Endothelial cell of umbilical vein (primary cell): ENCODE data around the gene EYS. TPM values are rescaled to one million over a fixed set of nuclear protein-coding genes. Genes with fewer than 3 reads are reported as not detected.

Source experiments
- BruUV-seq: library from RNA; stranded (reverse); fragments of 400-500 nt; replicated peaks from 2 replicates; lab custom pipeline; 2021; lab: Mats Ljungman, UMichigan
- CTCF ChIA-PET: fragments of 300-600, 350-600 bp; sonication (Branson Sonifier 250); formaldehyde crosslinking; loops from one replicate; lab custom pipeline; 2021; ENCODE audit warnings: antibody characterized with exemption, inconsistent platforms; lab: Charles Lee
- POLR2A ChIA-PET: fragments of 300-600, 350-600 bp; sonication (Branson Sonifier 250); formaldehyde crosslinking; loops from one replicate; lab custom pipeline; 2021; ENCODE audit warnings: antibody characterized with exemption, inconsistent platforms; lab: Charles Lee
- DNase-seq: peaks from one replicate; pipeline ENCODE4 v3.0.0-alpha.2; 2011; ENCODE audit warnings: low read depth, low spot score
- FAIRE-seq: peaks from 2 replicates; lab custom pipeline; 2011; peaks lifted over from hg19 to GRCh38; lab: Jason Lieb, UNC
- H2AFZ ChIP-seq: 2 replicates; pipeline ENCODE4 v1.6.0; 2012; ENCODE audit warnings: low read depth, low read length, control low read depth, inconsistent platforms
- H3K27ac ChIP-seq: 2 replicates; pipeline ENCODE4 v1.5.1; 2011; ENCODE audit warnings: low read depth, mild to moderate bottlenecking, control low read depth, low read length, moderate library complexity; ENCODE audit not compliant: insufficient read depth
- H3K27me3 ChIP-seq, 2 experiments: 2 replicates each; pipeline versions ENCODE4 v1.6.0 to v1.6.1; 2011; ENCODE audit warnings: low read length in 2 of 2, mixed read lengths in 1 of 2; ENCODE audit not compliant: control insufficient read depth in 2 of 2, insufficient read depth in 2 of 2
- H3K36me3 ChIP-seq, 2 experiments: 2 replicates in 1 of 2; 3 replicates in 1 of 2; pipeline ENCODE4 v1.5.1; 2011; ENCODE audit warnings: low read length in 2 of 2, mild to moderate bottlenecking in 1 of 2, moderate library complexity in 1 of 2; ENCODE audit not compliant: control insufficient read depth in 2 of 2, insufficient read depth in 2 of 2; ENCODE audit errors: extremely low read depth in 1 of 2
- H3K4me1 ChIP-seq: 3 replicates; pipeline ENCODE4 v1.5.1; 2011; ENCODE audit warnings: mild to moderate bottlenecking, low read length; ENCODE audit not compliant: control insufficient read depth, insufficient read depth; ENCODE audit errors: extremely low read depth
- H3K4me2 ChIP-seq: 2 replicates; pipeline ENCODE4 v1.6.1; 2011; ENCODE audit warnings: low read length, control low read depth, mixed read lengths; ENCODE audit not compliant: insufficient read depth
- H3K4me3 ChIP-seq, 3 experiments: fragments of 200-600 bp in 1 of 3; sonication (generic), shearing (Covaris generic) in 1 of 3; replicated peaks in 1 of 3; 2 replicates each; pipeline ENCODE4 v1.5.1; 2011 to 2016; ENCODE audit warnings: control low read depth in 3 of 3, low read length in 3 of 3, mild to moderate bottlenecking in 2 of 3, inconsistent platforms in 1 of 3, low read depth in 1 of 3, moderate library complexity in 1 of 3; ENCODE audit not compliant: insufficient read depth in 1 of 3
- H3K79me2 ChIP-seq: 2 replicates; pipeline ENCODE4 v1.6.0; 2012; ENCODE audit warnings: low read length, inconsistent platforms; ENCODE audit not compliant: control insufficient read depth, insufficient read depth
- H3K9ac ChIP-seq: replicated peaks from 2 replicates; pipeline ENCODE3; 2011; ENCODE audit warnings: low read length, control low read depth; ENCODE audit not compliant: insufficient read depth; ENCODE audit errors: extremely low read depth
- H3K9me1 ChIP-seq: replicated peaks from 3 replicates; pipeline ENCODE4 v1.6.0; 2011; ENCODE audit warnings: mild to moderate bottlenecking, low read length; ENCODE audit not compliant: control insufficient read depth, insufficient read depth; ENCODE audit errors: extremely low read depth
- H3K9me3 ChIP-seq: replicated peaks from 2 replicates; pipeline ENCODE4 v1.5.1; 2012; ENCODE audit warnings: low read length, inconsistent platforms; ENCODE audit not compliant: control insufficient read depth, insufficient read depth
- H4K20me1 ChIP-seq: replicated peaks from 2 replicates; pipeline ENCODE3; 2011; ENCODE audit warnings: mild to moderate bottlenecking, low read length; ENCODE audit not compliant: control insufficient read depth, insufficient read depth; ENCODE audit errors: extremely low read depth
- CTCF ChIP-seq, 2 donors: IDR thresholded peaks; 1 replicate in 1 of 2; 2 replicates in 1 of 2; pipeline ENCODE4 v1.5.1; 2011; ENCODE audit warnings: low read length in 2 of 2, mild to moderate bottlenecking in 2 of 2, moderate library complexity in 2 of 2, control low read depth in 1 of 2, inconsistent platforms in 1 of 2, low read depth in 1 of 2; ENCODE audit not compliant: insufficient read depth in 1 of 2; ENCODE audit errors: extremely low read depth in 1 of 2
- EZH2 ChIP-seq: IDR thresholded peaks from 2 replicates; pipeline ENCODE4 v1.6.1; 2012; ENCODE audit warnings: borderline replicate concordance, low read depth, mild to moderate bottlenecking, moderate library complexity, low read length, inconsistent platforms; ENCODE audit not compliant: severe bottlenecking
- FOS ChIP-seq: IDR thresholded peaks from 2 replicates; pipeline ENCODE4 v1.6.1; 2011; ENCODE audit warnings: mild to moderate bottlenecking, low read length, moderate library complexity, borderline replicate concordance; ENCODE audit not compliant: insufficient read depth
- GATA2 ChIP-seq: IDR thresholded peaks from 2 replicates; pipeline ENCODE4 v1.7.0; 2011; ENCODE audit warnings: low read depth, mild to moderate bottlenecking, moderate library complexity, mixed read lengths, low read length; ENCODE audit not compliant: insufficient read length, insufficient read depth
- JUN ChIP-seq: IDR thresholded peaks from 2 replicates; pipeline ENCODE4 v1.6.1; 2011; ENCODE audit warnings: borderline replicate concordance, low read depth; ENCODE audit not compliant: insufficient read length, insufficient read depth
- MAX ChIP-seq: IDR thresholded peaks from 2 replicates; pipeline ENCODE4 v1.6.1; 2011; ENCODE audit not compliant: insufficient read depth, insufficient read length
- MYC ChIP-seq: IDR thresholded peaks from one replicate; pipeline ENCODE4 v1.6.1; 2011; ENCODE audit warnings: mild to moderate bottlenecking, low read depth, low read length
- POLR2A ChIP-seq: IDR thresholded peaks from 2 replicates; pipeline ENCODE4 v1.6.1; 2012; ENCODE audit warnings: low read depth, mild to moderate bottlenecking, control low read depth, low read length
- POLR2AphosphoS5 ChIP-seq: IDR thresholded peaks from 2 replicates; pipeline ENCODE4 v1.6.1; 2012; ENCODE audit warnings: low read depth, mild to moderate bottlenecking, control low read depth, low read length, moderate library complexity; ENCODE audit not compliant: insufficient read depth
- dilution Hi-C: fragments of 300-500 bp; cut with MboI; formaldehyde crosslinking; loops from one replicate; pipeline ENCODE4 v1.15.0; 2019; ENCODE audit warnings: low sequenced_read_pairs; ENCODE audit not compliant: extremely low pct_ligation_motif_present
- intact Hi-C: fragments of 100-400 bp; cut with micrococcal nuclease; formaldehyde crosslinking; loops from one replicate; pipeline ENCODE4 v1.10.0; 2022
- polyA plus RNA-seq, 4 experiments: library from polyadenylated mRNA; depleted of rRNA in 3 of 4; stranded (reverse) in 3 of 4; unstranded in 1 of 4; fragments of >200 nt; gene quantifications; 2 replicates each; pipeline versions ENCODE4 v1.2.1 to v1.2.3, GENCODE V29; 2011 to 2012; ENCODE audit warnings: missing spikeins in 1 of 4
- total RNA-seq: library from RNA; stranded (reverse); gene quantifications from 2 replicates; pipeline ENCODE4 v1.2.3, GENCODE V29; 2021

EYS gene
- total and polyA plus RNA-seq, 2 donors (not counting 3 experiments of a cell fraction or from before 2014, with no cell fraction given): 0.01 to 0.27 TPM

- POLR2A ChIA-PET: no interaction called here
- TF ChIP-seq GATA2 (no peak), POLR2AphosphoS5 (no peak)
- dilution Hi-C loops (no loop called here), intact Hi-C loops (no loop called here)
- H3K9ac ChIP-seq: no peak overlapping the region
- no peaks in the 10 kb centered on the region for H3K27me3 ChIP-seq
- no TSS peak for BruUV-seq
- H3K4me2 ChIP-seq: no peak overlapping the region
- H3K4me1 ChIP-seq: no peaks in the 10 kb centered on the region
- H3K9me1 ChIP-seq: no peaks in the 10 kb centered on the region
- no peaks in the 10 kb centered on the region for H3K9me3 ChIP-seq
- no peak overlapping the region for H3K27ac ChIP-seq
- CTCF ChIA-PET: no interaction called here
- no peak overlapping the region for H3K4me3 ChIP-seq
- no peaks in the 10 kb centered on the region for H4K20me1 ChIP-seq
- no peak for FAIRE-seq
- H3K36me3 ChIP-seq: no peaks in the 10 kb centered on the region
- no peak overlapping the region for H2AFZ ChIP-seq
- DNase-seq: no peak
- no peaks in the 10 kb centered on the region for H3K79me2 ChIP-seq
Observed at GRCh38 chr6:64969139-64969538, 737.9 kb downstream of the EYS start.

- intact Hi-C loops (no loop called here), dilution Hi-C loops (no loop called here)
- Histone ChIP-seq H3K9me1 (no peaks in the 10 kb centered on the region), H3K36me3 (no peaks in the 10 kb centered on the region), H3K9ac (no peak overlapping the region), H3K4me2 (no peak overlapping the region), H3K79me2 (no peaks in the 10 kb centered on the region), H2AFZ (no peak overlapping the region), H3K4me1 (no peaks in the 10 kb centered on the region), H3K9me3 (no peaks in the 10 kb centered on the region), H3K27me3 (no peaks in the 10 kb centered on the region), H3K4me3 (no peak overlapping the region), H4K20me1 (no peaks in the 10 kb centered on the region), H3K27ac (no peak overlapping the region)
- TF ChIP-seq EZH2 (no peak), JUN (no peak), MYC (no peak), POLR2AphosphoS5 (no peak), CTCF (IDR thresholded peaks at IDR 0.05; ENCODE audit: extremely low read depth in 1 of 2, insufficient read depth in 1 of 2, low read depth in 1 of 2, low read length in 2 of 2) (no peak), MAX (no peak), GATA2 (no peak), POLR2A (no peak), FOS (no peak)
- FAIRE-seq (no peak), DNase-seq (peak; percentile 4)
- no TSS peak for BruUV-seq
- ChIA-PET CTCF (no interaction called here), POLR2A (no interaction called here)
Observed at GRCh38 chr6:64955435-64955848, 751.6 kb downstream of the EYS start.
